GM18951 (cell line): ENCODE results near the gene CPNE5.

Experiments used
- POLR2A ChIP-seq: IDR thresholded peaks from 4 replicates; pipeline ENCODE4 v1.6.1; 2011; ENCODE audit warnings: mild to moderate bottlenecking; ENCODE audit not compliant: insufficient read length, insufficient read depth; ENCODE audit errors: extremely low read depth
- in situ Hi-C: fragments of 300-500 bp; cut with MboI; formaldehyde crosslinking; loops from one replicate; pipeline ENCODE4 v1.12.0; 2022; ENCODE audit warnings: low sequenced_read_pairs, mixed read lengths, inconsistent platforms; ENCODE audit not compliant: unreplicated experiment

Gene CPNE5

DNA sequence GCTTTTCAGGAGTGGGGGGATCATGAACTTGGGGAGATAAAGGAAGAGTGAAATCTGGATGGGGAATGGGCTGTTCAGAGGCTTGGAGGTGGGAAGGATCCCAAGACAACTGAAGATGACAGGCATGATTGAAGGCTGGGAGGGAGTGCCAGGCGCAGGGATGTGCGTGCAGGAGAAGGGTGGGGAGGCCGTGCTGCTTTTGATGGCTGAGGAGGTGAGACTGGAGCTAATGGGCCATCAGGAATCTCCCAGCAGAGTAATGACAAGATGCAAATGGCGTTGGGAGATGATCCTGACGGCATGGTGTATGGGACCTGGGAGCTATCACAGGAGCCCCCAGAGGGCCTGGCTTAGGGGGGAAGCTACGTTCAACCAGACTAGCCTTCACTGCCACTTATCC lies 1.6 kb downstream of the CPNE5 start:
- TF ChIP-seq POLR2A = no peak
- in situ Hi-C loops = no loop called here

GRCh38 chr6:36837022-36837339 lies 2.3 kb downstream of the CPNE5 start:
- in situ Hi-C loops = no loop called here
- TF ChIP-seq POLR2A = no peak

- no peak for TF ChIP-seq POLR2A
- in situ Hi-C loops = no loop called here
Observed at GRCh38 chr6:36836111-36837021, 2.9 kb downstream of the CPNE5 start.

GRCh38 chr6:36834576-36835341 lies 4.5 kb downstream of the CPNE5 start:
- in situ Hi-C loops = no loop called here
- TF ChIP-seq POLR2A = no peak

DNA sequence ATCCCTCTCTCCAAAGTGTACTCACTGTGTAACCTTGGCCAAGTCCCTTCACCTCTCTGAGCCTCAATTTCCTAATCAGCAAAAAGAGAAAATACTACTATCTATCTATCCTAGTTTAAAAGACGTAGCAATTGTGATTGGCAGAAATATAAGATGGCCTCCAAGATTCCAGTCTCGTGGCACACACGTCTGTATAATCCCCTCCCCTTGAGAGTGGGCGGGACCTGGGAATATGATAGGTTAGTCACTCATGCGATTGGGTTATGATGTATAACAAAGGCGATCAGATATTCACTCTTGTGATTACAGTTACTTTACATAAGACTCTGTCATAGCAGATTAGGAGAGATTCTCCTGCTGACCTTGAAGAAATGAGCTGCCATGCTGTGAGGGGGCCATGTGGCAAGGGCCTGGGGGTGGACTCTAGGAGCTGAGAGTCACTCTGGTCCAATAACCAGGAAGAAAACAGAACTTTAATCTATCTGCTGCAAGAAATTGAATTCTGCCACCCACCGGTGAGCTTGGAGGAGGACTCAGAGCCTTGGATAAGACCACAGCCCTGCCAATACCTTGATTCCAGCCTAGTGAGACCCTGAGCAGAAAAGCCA lies 6.0 kb downstream of the CPNE5 start:
- TF ChIP-seq POLR2A = no peak
- in situ Hi-C loops = no loop called here

- no peak for TF ChIP-seq POLR2A
Observed at GRCh38 chr6:36832313-36832712, 6.9 kb downstream of the CPNE5 start.

DNA sequence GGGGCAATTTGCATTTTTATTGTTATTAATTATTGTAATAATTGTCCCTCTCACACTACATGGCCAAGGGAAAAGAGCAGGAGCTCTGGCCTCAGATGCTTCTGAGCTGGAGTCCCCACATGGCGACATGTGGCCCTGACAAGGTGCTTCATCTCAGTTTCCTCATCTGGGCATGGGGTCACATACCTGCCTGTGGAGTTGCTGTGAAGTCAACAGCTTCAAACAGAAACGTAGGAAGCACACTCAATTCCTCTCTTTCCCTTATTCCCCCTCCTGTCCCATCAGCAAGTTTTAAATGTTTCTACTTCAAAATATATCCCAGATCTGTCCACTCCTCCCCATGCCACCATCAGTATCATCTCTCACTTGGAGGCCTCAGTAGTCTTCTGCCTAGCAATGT lies 8.7 kb downstream of the CPNE5 start:
- in situ Hi-C loops = no loop called here
- no peak for TF ChIP-seq POLR2A

More at GRCh38 chr6:36832313-36832712, 6.9 kb downstream of the CPNE5 start:
- in situ Hi-C loops = no loop called here

DNA sequence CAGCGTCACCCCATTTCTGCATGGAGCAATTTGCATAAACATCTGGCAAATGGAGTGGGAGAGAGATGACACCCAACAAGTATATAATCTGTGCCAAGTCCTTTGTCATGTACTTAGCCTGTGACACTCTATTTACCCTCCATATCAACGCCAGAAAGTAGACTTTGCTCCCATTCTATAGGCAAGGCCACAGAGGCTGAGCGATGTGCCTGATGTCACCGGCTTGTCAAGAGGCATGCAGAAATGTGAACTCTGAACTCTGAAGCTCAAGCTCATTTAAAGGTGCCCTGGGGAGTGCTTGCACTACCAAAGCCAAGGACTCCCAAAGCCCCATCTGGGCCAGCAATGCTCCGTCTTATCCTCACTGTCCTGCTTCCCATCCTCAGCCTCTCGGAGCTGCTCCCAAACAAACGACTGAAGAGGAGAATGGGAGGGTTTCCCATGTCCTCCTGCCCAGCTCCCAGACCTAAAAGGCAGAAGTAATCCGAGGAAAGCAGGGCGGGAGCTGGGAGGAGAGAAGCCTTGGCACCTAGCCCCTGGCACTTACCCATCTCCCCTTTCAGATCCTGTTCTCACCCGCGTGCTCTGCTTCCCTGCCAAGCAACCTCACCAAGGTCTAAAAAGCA lies 9.2 kb downstream of the CPNE5 start:
- in situ Hi-C loops = no loop called here
- TF ChIP-seq POLR2A = no peak

- in situ Hi-C loops = no loop called here
- TF ChIP-seq POLR2A = no peak
Observed at GRCh38 chr6:36827261-36828079, 11.8 kb downstream of the CPNE5 start.

GRCh38 chr6:36826520-36827227 lies 12.6 kb downstream of the CPNE5 start:
- in situ Hi-C loops = no loop called here

DNA sequence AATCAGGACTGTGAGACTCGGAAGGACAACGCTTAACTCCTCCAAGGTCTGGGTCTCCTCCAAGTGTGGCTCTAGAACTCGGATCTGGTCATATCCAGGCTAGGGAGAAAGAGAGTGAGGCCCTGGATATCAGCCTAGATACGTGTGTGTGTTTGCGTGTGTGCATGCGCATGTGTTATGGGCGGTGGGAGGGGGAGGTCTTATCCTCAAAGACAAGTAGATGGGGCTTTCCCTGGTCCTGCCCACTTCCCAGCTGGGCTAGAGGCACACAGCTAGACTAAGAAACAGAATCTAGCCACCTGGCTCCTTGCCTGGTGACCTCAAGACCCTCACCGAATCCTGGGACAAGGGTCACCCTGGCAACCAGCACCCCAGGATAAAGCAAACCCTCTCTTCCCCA lies 13.2 kb downstream of the CPNE5 start:
- in situ Hi-C loops = no loop called here
- TF ChIP-seq POLR2A = no peak

More at GRCh38 chr6:36826520-36827227, 12.6 kb downstream of the CPNE5 start:
- no peak for TF ChIP-seq POLR2A

GRCh38 chr6:36825452-36825851 lies 13.8 kb downstream of the CPNE5 start:
- in situ Hi-C loops = no loop called here
- no peak for TF ChIP-seq POLR2A
